ENCODE data around the gene VWA8.
"Not testable (repeated sequence)": the region's sequence is repeated elsewhere in the genome, so short reads cannot be mapped to it uniquely, and the experiment has no call there.

Gene VWA8

DNA sequence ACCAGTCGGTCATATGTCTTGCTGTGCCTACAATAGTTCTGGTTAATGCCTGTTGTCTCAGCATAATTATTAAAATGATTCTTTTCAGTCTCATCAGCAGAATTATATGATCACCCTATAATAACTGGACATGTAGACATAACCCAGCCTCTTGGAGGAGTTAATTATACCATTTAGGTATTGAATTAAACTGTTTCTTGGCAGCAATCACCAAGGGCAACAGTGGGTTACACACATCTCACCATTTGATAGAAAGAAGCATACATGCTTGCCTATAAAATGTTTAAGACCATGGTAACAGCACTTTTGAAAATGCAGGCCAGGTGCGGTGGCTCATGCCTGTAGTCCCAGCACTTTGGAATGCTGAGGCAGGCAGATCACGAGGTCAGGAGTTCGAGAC lies 318.9 kb downstream of the VWA8 start:
- no peak for DNase-seq

DNA sequence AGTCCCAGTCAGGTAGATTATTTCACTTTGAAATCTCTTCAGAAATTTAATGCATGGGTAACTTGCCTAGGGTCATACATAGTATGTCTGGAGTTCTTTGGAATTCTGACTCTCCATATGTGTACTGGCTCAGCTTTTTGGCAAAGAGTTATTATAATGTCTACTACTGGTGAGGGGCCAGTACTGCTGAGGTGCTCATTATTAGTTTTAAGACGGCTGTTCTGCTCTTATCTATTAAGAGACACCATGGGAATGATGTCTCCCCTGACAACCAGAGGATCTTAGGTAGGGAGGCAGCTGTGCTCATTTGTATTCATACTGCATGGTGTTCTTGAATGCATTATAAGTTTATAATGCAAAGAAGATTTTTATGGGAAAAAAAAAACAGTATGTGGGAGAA lies 319.5 kb downstream of the VWA8 start:
- no peak for DNase-seq

DNA sequence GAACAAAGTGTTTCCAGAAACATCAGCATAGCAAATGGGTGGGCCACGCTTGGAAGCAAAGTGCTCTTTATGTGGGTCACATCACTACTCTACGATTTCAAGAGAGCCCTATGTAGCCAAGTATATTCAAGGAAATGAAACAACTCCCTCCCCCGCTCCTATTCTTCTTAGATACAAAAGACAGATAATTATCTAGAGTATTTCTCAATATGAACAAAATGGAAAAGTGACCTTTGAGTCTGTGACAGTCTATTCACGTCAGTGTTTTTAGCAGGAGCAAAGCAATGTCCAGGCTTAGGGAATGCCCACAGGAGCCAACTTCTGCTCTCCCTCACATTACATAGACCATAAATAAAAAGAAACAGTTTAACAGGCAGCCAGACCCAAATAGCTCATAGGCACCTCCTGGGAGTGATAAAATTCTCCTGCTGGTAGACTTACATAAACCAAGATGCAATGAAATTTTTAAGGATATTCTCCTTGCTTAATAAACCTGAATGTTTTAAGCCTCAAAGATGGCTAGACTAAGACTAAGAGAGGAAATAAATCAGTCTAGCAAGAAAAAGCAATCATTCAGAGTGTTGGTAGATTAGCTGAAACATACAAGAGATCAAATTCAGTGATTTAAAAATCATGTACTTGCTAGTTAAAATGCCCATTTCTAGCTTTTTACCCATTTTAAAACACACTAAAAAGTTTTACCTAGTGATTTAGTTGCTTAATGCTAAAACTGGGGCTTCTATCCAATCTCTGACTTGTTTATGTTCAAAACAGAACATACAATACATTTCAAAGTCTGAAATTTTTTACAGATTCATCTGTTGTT lies 320.7 kb downstream of the VWA8 start:
- DNase-seq, result no peak

DNA sequence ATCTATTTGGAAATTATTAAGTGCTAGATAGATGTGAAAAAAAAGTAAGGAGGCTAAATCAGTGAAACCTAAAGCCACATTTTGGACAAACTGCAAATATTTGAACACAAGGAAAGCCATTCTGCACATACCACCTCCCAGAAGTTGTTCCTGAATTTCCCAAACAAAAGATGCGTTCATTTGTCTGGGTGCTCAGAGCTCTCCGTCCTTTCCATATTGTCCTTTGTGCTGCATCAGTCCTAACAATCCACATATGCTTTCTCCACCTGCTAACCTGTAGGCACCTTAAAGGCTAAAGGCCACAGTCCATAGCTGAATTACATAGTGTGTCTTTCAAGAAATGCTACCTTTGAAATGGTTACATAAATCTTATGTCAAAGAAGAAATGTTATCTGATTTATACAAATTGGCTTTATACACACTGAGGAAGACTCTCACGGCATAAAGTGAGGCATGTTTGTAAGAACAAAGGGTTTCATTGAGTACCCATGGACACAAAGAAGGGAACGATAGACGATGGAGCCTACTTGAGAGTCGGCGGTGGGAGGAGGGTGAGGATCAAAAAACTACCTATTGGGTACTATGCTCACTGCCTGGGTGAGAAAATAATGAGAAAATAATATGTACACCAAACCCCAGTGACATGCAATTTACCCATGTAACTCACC lies 321.5 kb downstream of the VWA8 start:
- no peak for DNase-seq

DNA sequence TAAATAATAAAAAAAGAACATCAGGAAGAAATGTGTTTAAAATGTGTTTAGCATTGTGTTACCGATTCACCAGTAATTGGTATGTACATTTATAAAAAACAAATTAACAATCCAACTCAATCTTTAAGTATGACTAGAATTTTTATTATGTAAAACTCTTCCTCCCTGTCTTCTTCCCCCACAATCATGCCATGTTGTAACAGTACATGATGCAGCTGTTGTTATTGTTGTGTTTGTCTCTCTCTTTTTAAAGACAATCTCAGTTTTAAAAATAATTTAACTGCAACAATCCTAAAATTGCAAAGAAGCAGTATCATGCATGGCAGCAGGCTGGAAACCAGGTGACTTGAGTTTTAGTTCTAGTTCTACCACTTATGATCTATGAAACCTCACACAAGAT lies 323.3 kb downstream of the VWA8 start:
- DNase-seq, result no peak

DNA sequence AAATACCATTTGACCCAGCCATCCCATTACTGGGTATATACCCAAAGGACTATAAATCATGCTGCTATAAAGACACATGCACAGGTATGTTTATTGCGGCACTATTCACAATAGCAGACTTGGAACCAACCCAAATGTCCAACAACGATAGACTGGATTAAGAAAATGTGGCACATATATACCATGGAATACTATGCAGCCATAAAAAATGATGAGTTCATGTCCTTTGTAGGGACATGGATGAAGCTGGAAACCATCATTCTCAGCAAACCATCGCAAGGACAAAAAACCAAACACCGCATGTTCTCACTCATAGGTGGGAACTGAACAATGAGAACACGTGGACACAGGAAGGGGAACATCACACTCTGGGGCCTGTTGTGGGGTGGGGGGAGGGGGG lies 323.9 kb downstream of the VWA8 start:
- not testable (repeated sequence) for DNase-seq

DNA sequence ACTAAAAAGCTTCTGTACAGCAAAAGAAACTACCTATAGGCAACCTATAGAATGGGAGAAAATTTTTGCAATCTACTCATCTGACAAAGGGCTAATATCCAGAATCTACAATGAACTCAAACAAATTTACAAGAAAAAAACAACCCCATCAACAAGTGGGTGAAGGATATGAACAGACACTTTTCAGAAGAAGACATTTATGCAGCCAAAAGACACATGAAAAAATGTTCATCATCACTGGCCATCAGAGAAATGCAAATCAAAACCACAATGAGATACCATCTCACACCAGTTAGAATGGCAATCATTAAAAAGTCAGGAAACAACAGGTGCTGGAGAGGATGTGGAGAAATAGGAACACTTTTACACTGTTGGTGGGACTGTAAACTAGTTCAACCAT lies 324.3 kb downstream of the VWA8 start:
- not testable (repeated sequence) for DNase-seq

DNA sequence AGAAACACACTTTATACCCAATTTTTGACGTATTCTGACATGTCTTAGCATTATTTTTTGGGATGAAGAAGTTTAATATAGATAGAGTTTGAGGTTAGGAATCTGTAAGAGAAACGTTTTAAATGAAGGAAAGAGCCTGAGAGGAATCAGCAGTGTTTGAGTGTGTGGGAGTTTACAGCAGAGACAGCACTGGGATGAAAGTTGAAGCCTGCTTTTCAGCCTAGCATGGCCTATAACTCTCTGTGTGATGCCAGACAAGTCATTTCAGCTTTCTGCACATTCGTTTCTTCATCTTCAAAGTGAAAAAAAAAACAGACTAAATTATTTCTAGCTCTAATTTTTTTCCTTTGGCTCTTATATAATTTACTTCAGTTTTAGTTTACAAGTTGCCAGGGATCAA lies 326.5 kb downstream of the VWA8 start:
- no peak for DNase-seq

DNA sequence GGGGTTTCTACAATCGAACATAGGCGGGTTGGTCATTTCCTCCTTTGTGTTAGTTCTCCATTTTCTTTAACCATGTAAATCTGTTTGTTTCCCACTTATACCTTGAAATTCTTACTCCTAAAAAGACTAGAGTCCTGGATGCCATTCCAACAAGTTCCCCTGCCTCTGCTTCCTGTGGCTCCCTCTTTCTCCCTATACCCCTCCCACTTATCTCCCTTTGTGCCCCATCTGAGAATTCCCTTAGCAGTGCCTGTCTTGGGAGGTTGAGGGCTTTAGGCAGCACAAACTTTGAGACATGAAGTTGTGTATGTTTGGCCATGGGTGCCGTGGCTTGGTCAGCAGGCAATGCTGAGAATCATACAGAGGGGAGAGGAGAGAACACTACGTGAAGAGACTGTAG lies 327.1 kb downstream of the VWA8 start:
- no peak for DNase-seq

DNA sequence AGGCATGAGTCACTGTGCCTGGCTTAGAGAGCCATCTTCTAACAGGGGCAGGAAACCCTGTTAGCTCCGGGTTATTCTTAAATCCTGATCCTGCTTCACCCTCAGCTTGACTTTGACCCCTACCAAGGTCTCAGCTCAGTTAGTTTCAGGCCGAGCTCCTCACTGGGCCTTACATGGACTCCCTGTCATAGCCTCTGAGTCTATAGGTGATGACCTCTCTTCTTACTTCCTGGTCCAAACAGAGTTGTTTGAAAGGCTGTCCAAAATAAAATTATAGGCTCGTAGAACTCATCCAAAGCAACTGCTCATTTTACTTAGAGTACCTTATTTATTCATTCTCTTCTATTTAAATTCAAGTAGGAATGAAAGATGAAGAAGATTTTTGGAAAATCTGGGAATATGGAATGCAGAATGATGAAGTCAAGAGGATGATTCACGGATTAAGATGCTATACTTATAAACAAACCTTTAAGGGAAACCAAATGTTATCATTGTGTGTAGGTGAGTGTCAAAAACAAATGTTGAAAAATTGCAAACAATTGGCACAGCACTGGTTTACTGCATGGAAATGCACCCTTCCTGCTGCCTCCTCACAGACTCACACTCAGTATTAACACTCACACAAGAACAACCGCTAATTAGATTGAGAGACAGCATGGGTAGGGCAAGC lies 329.5 kb downstream of the VWA8 start:
- no peak for DNase-seq

DNA sequence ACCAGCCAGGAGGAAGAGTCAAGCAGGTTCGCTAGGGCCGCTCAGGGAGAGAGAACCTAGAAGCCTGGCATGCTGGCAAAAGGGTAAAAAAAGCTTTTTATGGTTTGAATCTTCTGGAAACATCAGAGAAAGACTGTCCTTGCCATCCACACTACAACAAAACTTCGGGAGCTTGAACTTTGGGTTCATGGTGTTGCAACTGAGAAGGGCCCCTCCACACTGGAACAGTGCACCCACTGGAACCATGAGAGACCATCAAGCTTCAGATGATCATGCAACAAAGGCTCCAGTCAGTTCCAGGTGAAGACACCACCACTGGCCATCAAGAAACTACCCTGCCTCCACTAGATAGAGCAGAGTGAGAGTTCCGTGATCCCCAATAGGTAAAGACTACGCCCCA lies 333.5 kb downstream of the VWA8 start:
- no peak for DNase-seq

DNA sequence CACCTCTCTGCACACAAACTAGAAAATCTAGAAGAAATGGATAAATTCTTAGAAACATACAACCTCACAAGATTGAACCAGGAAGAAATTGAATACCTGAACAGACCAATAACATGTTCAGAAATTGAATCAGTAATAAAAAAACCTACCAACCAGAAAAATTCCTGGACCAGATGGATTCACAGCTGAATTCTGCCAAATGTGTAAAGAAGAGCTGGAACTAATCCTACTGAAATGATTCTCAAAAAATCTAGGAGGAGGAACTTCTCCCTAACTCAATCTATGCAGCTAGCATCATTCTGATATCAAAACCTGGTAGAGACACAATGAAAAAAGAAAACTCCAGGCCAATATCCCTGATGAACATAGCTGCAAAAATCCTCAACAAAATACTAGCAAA lies 336.9 kb downstream of the VWA8 start:
- DNase-seq, result no peak

DNA sequence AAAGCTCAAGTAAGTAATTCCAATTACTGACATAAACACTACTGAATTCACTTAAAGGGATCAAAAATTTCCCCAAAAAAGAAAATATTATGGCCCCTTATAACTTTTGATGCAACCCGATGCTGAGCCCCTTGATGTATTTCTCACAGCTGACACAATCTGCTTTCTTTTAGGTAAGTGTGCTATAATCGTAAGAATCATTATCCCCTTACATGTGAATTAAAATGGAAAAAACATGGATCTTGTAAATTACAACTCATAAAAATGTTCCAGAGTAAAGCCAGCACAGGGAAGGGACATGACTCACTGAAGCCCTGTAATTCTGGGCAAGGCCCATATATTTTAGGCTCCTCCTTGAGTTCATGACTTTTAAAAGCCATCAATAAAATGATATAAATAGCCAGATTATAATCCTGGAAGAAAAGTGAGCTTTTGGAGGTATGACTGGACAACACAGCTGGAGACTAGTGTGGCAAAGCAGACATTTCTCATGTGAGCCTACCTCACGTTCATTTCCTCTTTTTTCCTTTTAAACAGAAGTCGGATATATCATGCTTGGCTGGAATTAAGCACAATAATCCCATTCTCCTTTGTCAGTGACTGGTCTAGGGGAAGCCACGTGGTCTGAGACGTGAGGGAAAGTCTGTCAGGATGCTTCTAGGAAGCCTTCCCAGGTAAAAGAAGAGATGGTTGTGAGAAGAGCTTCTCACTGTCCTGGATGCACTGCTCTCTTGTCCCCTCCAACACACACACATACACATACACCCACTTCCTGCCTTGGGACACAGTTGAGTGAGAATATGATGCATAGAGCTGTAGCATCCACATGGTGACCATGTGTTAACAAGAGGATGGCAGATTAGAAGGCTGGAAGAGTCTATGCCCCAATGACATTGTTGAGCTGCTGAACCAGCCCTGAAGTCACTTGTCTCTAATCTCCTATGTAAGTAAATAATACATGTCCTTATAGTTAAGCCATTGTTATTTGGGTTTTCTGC lies 338.2 kb downstream of the VWA8 start:
- peak; percentile 59 for DNase-seq

DNA sequence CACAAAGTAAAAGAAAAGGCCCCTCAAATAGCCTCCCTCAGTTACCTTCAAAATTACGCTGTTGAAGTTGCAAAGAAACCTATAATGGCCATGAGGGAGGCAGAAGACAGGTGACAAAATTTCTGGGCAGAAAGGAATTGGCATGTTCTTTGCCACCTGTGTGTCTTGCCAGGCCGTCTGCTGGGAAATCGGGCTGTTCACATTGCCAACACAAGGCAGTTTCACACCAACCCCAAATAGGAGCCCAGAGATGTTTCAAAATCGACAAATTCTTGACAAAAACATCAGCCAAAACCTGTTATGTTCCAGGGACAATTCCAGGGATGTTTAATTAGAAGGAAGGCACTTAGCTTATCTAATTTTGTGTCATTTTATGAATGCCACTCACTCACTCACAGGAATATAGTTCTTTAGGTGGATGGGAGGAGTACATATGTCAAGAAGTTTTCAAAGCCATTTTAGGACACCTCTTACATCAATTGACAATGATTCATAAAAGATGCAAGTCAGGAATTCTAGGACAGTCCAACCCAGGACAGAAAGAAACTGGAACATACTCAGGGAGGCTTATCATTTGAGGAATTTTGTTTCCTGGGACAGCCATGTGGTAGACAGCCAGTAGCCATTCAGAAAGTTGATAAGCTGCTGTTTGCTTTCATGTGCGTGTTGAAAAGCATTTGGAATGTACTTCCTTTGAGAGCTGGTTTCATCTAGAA lies 339.0 kb downstream of the VWA8 start:
- peak; percentile 39 for DNase-seq

DNA sequence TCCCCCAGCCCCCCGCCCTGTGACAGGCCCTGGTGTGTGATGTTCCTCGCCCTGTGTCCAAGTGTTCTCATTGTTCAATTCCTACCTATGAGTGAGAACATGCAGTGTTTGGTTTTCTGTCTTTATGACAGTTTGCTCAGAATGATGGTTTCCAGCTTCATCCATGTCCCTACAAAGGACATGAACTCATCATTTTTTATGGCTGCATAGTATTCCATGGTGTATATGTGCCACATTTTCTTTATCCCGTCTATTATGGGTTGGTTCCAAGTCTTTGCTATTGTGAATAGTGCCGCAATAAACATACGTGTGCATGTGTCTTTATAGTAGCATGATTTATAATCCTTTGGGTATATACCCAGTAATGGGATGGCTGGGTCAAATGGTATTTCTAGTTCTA lies 343.3 kb downstream of the VWA8 start:
- DNase-seq, result not testable (repeated sequence)

DNA sequence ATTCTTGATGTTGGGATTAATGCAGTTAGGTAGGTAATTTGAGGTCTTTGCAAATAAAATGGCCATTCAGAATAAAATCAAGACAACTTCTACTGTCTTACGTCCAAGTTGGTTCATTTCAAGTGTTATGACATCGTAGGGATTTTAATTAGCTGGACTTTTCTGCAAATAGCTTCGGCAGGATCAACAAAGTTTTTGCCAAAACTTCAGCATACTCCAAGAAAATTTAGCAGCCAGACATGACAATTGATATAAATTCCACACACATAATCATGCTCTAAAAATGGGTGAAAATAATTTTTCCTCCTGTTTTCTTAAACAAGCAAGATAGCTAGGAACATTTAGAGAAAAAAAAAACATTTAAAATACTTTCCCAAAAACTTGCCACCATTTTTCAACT lies 344.8 kb downstream of the VWA8 start:
- DNase-seq, result no peak

DNA sequence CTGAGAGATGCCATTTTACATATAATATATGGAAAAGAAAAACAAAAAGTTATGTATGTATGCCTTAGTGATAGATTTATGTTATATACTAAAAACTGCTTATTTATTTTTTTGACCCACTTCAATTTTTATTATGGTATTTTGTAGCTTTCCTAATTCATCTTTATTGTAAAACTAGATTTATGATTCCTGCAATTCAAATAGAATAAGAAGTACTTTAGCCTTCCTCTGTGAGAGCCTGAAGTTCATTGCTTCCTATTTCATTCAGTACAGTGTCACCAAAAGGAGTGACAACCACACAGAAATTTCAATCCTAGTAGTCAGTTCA lies 345.4 kb downstream of the VWA8 start:
- no peak for DNase-seq

DNA sequence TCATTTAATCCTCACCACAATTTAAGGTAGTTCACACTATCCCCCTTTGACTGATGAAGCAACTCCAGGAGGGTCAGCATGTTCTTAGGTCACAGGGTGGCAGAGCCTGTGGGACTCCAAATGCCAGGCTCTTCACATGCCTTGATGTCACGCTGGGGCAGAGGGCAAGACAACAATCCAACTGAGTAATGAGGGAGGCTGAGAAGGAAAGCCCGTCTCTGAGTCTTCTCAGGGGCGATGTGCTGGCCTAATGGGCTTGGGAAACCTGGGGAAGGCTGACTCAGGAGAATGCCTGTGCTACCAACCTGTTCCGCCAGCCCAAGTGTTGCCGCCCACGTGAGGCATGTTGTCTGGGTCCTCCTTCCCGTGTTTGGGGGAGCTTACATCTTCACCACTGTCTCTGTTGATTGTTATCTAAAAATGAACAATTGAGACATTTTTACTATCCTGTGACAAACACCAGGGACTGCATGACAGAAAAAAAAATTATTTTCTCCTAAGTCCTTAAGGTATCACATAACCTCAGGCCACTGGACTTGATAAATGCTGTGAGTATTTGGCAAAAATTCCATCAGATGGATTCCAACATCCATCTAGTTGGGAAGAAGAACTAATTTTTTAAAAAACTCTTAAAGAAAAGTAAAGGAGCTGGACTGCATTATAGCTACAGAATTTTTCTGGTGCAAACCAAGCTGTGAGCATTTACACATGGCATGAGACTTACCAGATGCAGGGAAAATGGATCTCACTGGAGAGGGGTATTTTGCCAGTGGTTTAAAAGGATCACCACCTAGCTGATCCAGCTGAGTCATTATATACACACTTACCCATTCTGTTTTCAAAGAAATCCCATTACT lies 346.0 kb downstream of the VWA8 start:
- DNase-seq, result no peak

DNA sequence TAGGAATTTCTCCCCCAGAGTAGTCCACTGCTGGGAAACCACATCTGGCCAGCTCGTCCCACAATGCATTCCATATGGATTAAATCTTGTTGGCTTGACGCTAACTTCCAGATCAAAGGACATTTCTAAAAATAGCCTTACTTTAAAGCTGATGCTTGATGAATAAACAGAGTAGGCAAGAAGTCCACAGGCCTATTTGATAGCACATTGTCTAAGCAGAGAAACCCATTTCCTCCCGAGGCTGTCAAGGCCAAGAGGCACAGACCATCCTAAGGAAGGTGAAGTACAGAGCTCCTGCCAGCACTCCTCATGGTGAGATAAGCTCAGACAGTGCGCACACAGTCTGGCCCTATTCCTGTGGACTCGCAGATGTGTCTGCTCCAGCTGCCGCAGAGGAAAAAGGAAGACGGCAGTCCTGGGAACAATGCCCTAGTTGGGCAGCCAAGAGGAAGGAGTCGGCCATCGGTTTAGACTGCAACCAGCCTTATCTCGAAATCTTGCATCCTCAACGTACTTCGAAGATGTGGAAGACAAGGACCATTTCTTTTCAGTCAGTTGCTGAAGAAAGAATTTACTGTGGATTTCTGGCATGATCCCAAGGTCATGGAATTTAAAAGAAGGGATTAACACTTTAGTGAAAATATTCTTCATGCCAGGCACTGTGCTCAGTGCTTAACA lies 346.8 kb downstream of the VWA8 start:
- peak; percentile 91 for DNase-seq

DNA sequence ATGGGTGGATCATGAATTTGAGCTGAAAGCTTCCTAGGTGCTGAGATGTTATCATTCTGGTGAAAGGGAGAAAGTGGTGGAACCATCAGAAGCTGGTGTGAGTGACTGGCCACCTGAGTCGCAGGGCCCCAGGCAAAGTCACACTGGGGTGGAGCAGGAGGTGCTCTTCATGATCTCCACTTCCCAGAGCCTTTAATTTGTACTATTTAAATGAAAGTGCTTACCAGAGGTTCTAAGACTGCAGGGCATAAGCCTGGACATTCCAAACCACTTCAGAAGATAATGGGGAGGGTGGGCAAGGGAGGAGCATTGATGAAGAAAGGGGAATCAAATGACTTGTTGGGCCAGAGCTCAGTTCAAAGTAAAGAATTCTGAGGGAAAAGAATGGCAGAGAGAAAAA lies 347.4 kb downstream of the VWA8 start:
- no peak for DNase-seq
